ENCODE results near the gene SLC25A47.
A peak's percentile ranks its signal among the peaks of the same experiment; 100 is the strongest.
"Not testable (repeated sequence)": the region's sequence is repeated elsewhere in the genome, so short reads cannot be mapped to it uniquely, and the experiment has no call there.

The SLC25A47 gene

GRCh38 chr14:100306101-100306997 is 16.8 kb upstream of the SLC25A47 start, which contains the start of gene SLC25A29:
Gene SLC25A29, minus strand, starts transcription at chr14:100306444. Its CDS starts 212 bp downstream, at chr14:100306232.
- peak; percentile 90 for DNase-seq (ENCODE audit: low spot score)

- no peak for DNase-seq (ENCODE audit: low spot score)
Observed at GRCh38 chr14:100306998-100307765, 16.0 kb upstream of the SLC25A47 start.

GRCh38 chr14:100307766-100308426 is 15.2 kb upstream of the SLC25A47 start:
- no peak for DNase-seq (ENCODE audit: low spot score)

GRCh38 chr14:100308427-100308792 is 14.7 kb upstream of the SLC25A47 start:
- DNase-seq (ENCODE audit: low spot score) = not testable (repeated sequence)

GRCh38 chr14:100309028-100309737 is 14.0 kb upstream of the SLC25A47 start:
- DNase-seq (ENCODE audit: low spot score) = no peak

- DNase-seq (ENCODE audit: low spot score) = peak; percentile 37
Observed at GRCh38 chr14:100312110-100312876, 10.8 kb upstream of the SLC25A47 start.

GRCh38 chr14:100312877-100313400 is 10.2 kb upstream of the SLC25A47 start:
- DNase-seq (ENCODE audit: low spot score) = no peak

GRCh38 chr14:100313464-100314230 is 9.5 kb upstream of the SLC25A47 start:
- DNase-seq (ENCODE audit: low spot score) = no peak

GRCh38 chr14:100314724-100315123 is 8.4 kb upstream of the SLC25A47 start:
- DNase-seq (ENCODE audit: low spot score) = no peak

- no peak for DNase-seq (ENCODE audit: low spot score)
Observed at GRCh38 chr14:100317389-100317788, 5.8 kb upstream of the SLC25A47 start.

- peak; percentile 51 for DNase-seq (ENCODE audit: low spot score)
Observed at GRCh38 chr14:100317912-100318808, 5.0 kb upstream of the SLC25A47 start.

GRCh38 chr14:100320157-100320856 is 2.8 kb upstream of the SLC25A47 start:
- no peak for DNase-seq (ENCODE audit: low spot score)

GRCh38 chr14:100321473-100322137 is 1.5 kb upstream of the SLC25A47 start:
- no peak for DNase-seq (ENCODE audit: low spot score)

GRCh38 chr14:100322138-100322957 is 791 bp upstream of the SLC25A47 start:
- no peak for DNase-seq (ENCODE audit: low spot score)

GRCh38 chr14:100323942-100324307 is 786 bp downstream of the SLC25A47 start:
- no peak for DNase-seq (ENCODE audit: low spot score)

- DNase-seq (ENCODE audit: low spot score) = no peak
Observed at GRCh38 chr14:100325231-100325632, 2.1 kb downstream of the SLC25A47 start.

GRCh38 chr14:100325958-100326357 is 2.8 kb downstream of the SLC25A47 start:
- DNase-seq (ENCODE audit: low spot score) = no peak

Data from pons (tissue), 1 donor.